CD4-positive, alpha-beta memory T cell (primary cell): ENCODE results near the gene ZFAND3. TPM values are rescaled to one million over a fixed set of nuclear protein-coding genes. Genes with fewer than 3 reads are reported as not detected.
A peak's percentile ranks its signal among the peaks of the same experiment; 100 is the strongest.

Experiments
- CTCF ChIA-PET: fragments of 350-600 bp; sonication (Branson Sonifier 250); formaldehyde crosslinking; loops from one replicate; lab custom pipeline; 2021; ENCODE audit warnings: inconsistent platforms; ENCODE audit not compliant: partially characterized antibody; lab: Charles Lee
- POLR2A ChIA-PET: fragments of 350-600 bp; sonication (Branson Sonifier 250); formaldehyde crosslinking; loops from one replicate; lab custom pipeline; 2021; ENCODE audit not compliant: partially characterized antibody; lab: Charles Lee
- DNase-seq, 5 donors: peaks; one replicate each; pipeline versions ENCODE4 v3.0.0 to v3.0.0-alpha.2; 2020 to 2022; ENCODE audit warnings: mixed read lengths in 1 of 5
- H3K27ac ChIP-seq: one replicate; pipeline ENCODE4 v1.7.0; 2013; ENCODE audit warnings: low read depth, low read length
- H3K27me3 ChIP-seq: 2 replicates; pipeline ENCODE4 v1.7.0; 2013; ENCODE audit warnings: mild to moderate bottlenecking, low read length, moderate library complexity; ENCODE audit not compliant: insufficient read depth
- H3K36me3 ChIP-seq: 2 replicates; pipeline ENCODE4 v1.7.0; 2013; ENCODE audit warnings: mild to moderate bottlenecking, low read length, moderate library complexity; ENCODE audit not compliant: insufficient read depth
- H3K4me1 ChIP-seq: 2 replicates; pipeline ENCODE4 v1.7.0; 2013; ENCODE audit warnings: mild to moderate bottlenecking, low read length, moderate library complexity; ENCODE audit not compliant: insufficient read depth
- H3K4me3 ChIP-seq, 2 donors: one replicate each; pipeline ENCODE4 v1.7.0; 2013; ENCODE audit warnings: low read length in 2 of 2, mild to moderate bottlenecking in 1 of 2
- H3K9me3 ChIP-seq, 2 donors: one replicate each; pipeline ENCODE4 v1.7.0; 2013; ENCODE audit warnings: low read length in 2 of 2, control low read depth in 1 of 2; ENCODE audit not compliant: control insufficient read depth in 1 of 2
- H3K27ac Mint-ChIP-seq, 7 donors: one replicate each; pipeline ENCODE4 v1.8.0; 2020 to 2021; ENCODE audit warnings: mixed read lengths in 7 of 7, mild to moderate bottlenecking in 6 of 7, inconsistent platforms in 3 of 7, moderate library complexity in 3 of 7
- H3K27me3 Mint-ChIP-seq, 2 donors: one replicate each; pipeline ENCODE4 v1.8.0; 2020 to 2021; ENCODE audit warnings: mixed read lengths in 2 of 2
- H3K36me3 Mint-ChIP-seq, 2 donors: one replicate each; pipeline ENCODE4 v1.8.0; 2020 to 2021; ENCODE audit warnings: mixed read lengths in 2 of 2, inconsistent platforms in 1 of 2, mild to moderate bottlenecking in 1 of 2
- H3K4me1 Mint-ChIP-seq, 4 donors: one replicate each; pipeline ENCODE4 v1.8.0; 2020 to 2021; ENCODE audit warnings: mixed read lengths in 4 of 4, mild to moderate bottlenecking in 1 of 4
- H3K4me3 Mint-ChIP-seq, 8 donors: one replicate each; pipeline ENCODE4 v1.8.0; 2020 to 2021; ENCODE audit warnings: mixed read lengths in 8 of 8, mild to moderate bottlenecking in 7 of 8, moderate library complexity in 6 of 8, inconsistent platforms in 3 of 8
- H3K9me3 Mint-ChIP-seq, 8 donors: one replicate each; pipeline ENCODE4 v1.8.0; 2020 to 2021; ENCODE audit warnings: mixed read lengths in 8 of 8, mild to moderate bottlenecking in 5 of 8, inconsistent platforms in 3 of 8, moderate library complexity in 1 of 8
- intact Hi-C: fragments of 100-400 bp; cut with micrococcal nuclease; formaldehyde crosslinking; loops from one replicate; pipeline ENCODE4 v1.15.1; 2023
- polyA plus RNA-seq, 2 donors: library from polyadenylated mRNA; unstranded; fragments of 300-500 nt; fragmentation: Illumina TruSeq; gene quantifications; one replicate each; pipeline ENCODE4 v1.2.3, GENCODE V29; 2021
- total RNA-seq, 2 experiments: library from RNA; stranded (reverse); gene quantifications; one replicate each; pipeline ENCODE4 v1.2.3, GENCODE V29; 2021

Gene ZFAND3
- total and polyA plus RNA-seq, 4 experiments from 2014 or later = 2.1 to 33.0 (median 20.1) TPM

- no peak overlapping the region for H3K27ac ChIP-seq
- Mint-ChIP-seq H3K4me1 (peaks cover 21 to 29% (median 25%) of the 10 kb centered on the region in 4 donors), H3K36me3 (peaks cover 19 to 20% of the 10 kb centered on the region in 2 donors), H3K4me3 (no peak overlapping the region), H3K27ac (peak overlapping the region in 2 of 7 donors; percentile 18 to 81), H3K27me3 (no peaks in the 10 kb centered on the region), H3K9me3 (no peaks in the 10 kb centered on the region)
- peaks cover 6% of the 10 kb centered on the region for H3K36me3 ChIP-seq
- DNase-seq = no peak
- ChIA-PET CTCF (interaction anchor here (0.6 kb wide), 1 partner anchor 9 kb away, joined by 3 read pairs; no protein-coding TSS in a partner anchor), POLR2A (interaction anchor here (0.9 kb wide), 1 partner anchor 53 kb away, joined by 3 read pairs; no protein-coding TSS in a partner anchor)
- H3K9me3 ChIP-seq = no peaks in the 10 kb centered on the region
- no peaks in the 10 kb centered on the region for H3K4me1 ChIP-seq
- intact Hi-C loops = no loop called here
- no peak overlapping the region for H3K4me3 ChIP-seq
- H3K27me3 ChIP-seq = no peaks in the 10 kb centered on the region
Measured at GRCh38 chr6:38057994-38058393, 238.5 kb downstream of the ZFAND3 start.

GRCh38 chr6:38062066-38062465, 242.5 kb downstream of the ZFAND3 start:
- Histone ChIP-seq H3K27ac (no peak overlapping the region), H3K27me3 (no peaks in the 10 kb centered on the region), H3K36me3 (peaks cover 17% of the 10 kb centered on the region), H3K9me3 (no peaks in the 10 kb centered on the region), H3K4me3 (no peak overlapping the region), H3K4me1 (no peaks in the 10 kb centered on the region)
- Mint-ChIP-seq H3K9me3 (no peaks in the 10 kb centered on the region), H3K4me3 (no peak overlapping the region), H3K27me3 (no peaks in the 10 kb centered on the region), H3K36me3 (peaks cover 45 to 54% of the 10 kb centered on the region in 2 donors), H3K4me1 (peaks cover 18 to 25% (median 23%) of the 10 kb centered on the region in 4 donors), H3K27ac (no peak overlapping the region)
- intact Hi-C loops = no loop called here
- no peak for DNase-seq
- POLR2A ChIA-PET = no interaction called here
- CTCF ChIA-PET = no interaction called here

GRCh38 chr6:38063973-38064372, 244.4 kb downstream of the ZFAND3 start:
- no peaks in the 10 kb centered on the region for H3K27me3 Mint-ChIP-seq
- no peak overlapping the region for H3K27ac Mint-ChIP-seq
- Histone ChIP-seq H3K36me3 (peaks cover 17% of the 10 kb centered on the region), H3K27me3 (no peaks in the 10 kb centered on the region), H3K27ac (no peak overlapping the region), H3K4me3 (no peak overlapping the region), H3K9me3 (no peaks in the 10 kb centered on the region), H3K4me1 (no peaks in the 10 kb centered on the region)
- peaks cover 14 to 22% (median 18%) of the 10 kb centered on the region in 4 donors for H3K4me1 Mint-ChIP-seq
- H3K36me3 Mint-ChIP-seq = peaks cover 45 to 57% of the 10 kb centered on the region in 2 donors
- ChIA-PET CTCF (no interaction called here), POLR2A (no interaction called here)
- DNase-seq = no peak
- no peaks in the 10 kb centered on the region for H3K9me3 Mint-ChIP-seq
- intact Hi-C loops = no loop called here
- no peak overlapping the region for H3K4me3 Mint-ChIP-seq

DNA sequence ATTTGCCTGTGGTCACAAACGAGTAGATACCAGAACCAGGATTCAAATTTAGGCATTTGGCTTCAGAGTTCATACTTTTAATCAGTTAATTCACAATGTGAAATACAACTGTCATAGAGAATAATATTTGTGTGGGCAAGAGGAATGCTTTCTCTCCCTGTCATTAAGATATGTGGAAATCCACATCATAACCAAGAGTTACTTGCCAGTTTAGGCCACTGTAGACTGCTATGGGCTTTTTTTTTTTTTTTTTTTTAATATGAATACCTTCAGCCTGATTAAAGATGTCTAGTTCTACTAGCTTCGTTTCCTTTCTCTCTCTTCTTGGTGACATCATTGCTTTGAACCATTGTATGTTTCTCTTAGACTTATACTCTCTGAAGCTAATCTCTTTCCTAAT, 244.9 kb downstream of the ZFAND3 start:
- H3K4me1 ChIP-seq = no peaks in the 10 kb centered on the region
- peaks cover 45 to 55% of the 10 kb centered on the region in 2 donors for H3K36me3 Mint-ChIP-seq
- H3K9me3 Mint-ChIP-seq = no peaks in the 10 kb centered on the region
- intact Hi-C loops = no loop called here
- H3K27ac Mint-ChIP-seq = peak overlapping the region in 1 of 7 donors; percentile 43
- H3K36me3 ChIP-seq = peaks cover 17% of the 10 kb centered on the region
- ChIA-PET POLR2A (no interaction called here), CTCF (no interaction called here)
- no peak overlapping the region for H3K4me3 ChIP-seq
- peak overlapping the region in 1 of 8 donors; percentile 49 for H3K4me3 Mint-ChIP-seq
- H3K27ac ChIP-seq = no peak overlapping the region
- peaks cover 14 to 25% (median 21%) of the 10 kb centered on the region in 4 donors for H3K4me1 Mint-ChIP-seq
- DNase-seq = no peak
- H3K27me3 Mint-ChIP-seq = no peaks in the 10 kb centered on the region
- H3K27me3 ChIP-seq = no peaks in the 10 kb centered on the region
- H3K9me3 ChIP-seq = no peaks in the 10 kb centered on the region

GRCh38 chr6:38065734-38066305, 246.3 kb downstream of the ZFAND3 start:
- peaks cover 14 to 28% (median 22%) of the 10 kb centered on the region in 4 donors for H3K4me1 Mint-ChIP-seq
- Histone ChIP-seq H3K9me3 (no peaks in the 10 kb centered on the region), H3K27ac (no peak overlapping the region), H3K4me3 (no peak overlapping the region), H3K36me3 (peaks cover 17% of the 10 kb centered on the region), H3K27me3 (no peaks in the 10 kb centered on the region), H3K4me1 (no peaks in the 10 kb centered on the region)
- H3K9me3 Mint-ChIP-seq = no peaks in the 10 kb centered on the region
- no peaks in the 10 kb centered on the region for H3K27me3 Mint-ChIP-seq
- H3K4me3 Mint-ChIP-seq = no peak overlapping the region
- intact Hi-C loops = no loop called here
- ChIA-PET CTCF (interaction anchor here (1.0 to 1.1 kb wide), 2 partner anchors 33 to 57 kb away, joined by 3 read pairs; no protein-coding TSS in a partner anchor), POLR2A (no interaction called here)
- DNase-seq = no peak
- H3K27ac Mint-ChIP-seq = peak overlapping the region in 1 of 7 donors; percentile 30
- peaks cover 45 to 53% of the 10 kb centered on the region in 2 donors for H3K36me3 Mint-ChIP-seq

DNA sequence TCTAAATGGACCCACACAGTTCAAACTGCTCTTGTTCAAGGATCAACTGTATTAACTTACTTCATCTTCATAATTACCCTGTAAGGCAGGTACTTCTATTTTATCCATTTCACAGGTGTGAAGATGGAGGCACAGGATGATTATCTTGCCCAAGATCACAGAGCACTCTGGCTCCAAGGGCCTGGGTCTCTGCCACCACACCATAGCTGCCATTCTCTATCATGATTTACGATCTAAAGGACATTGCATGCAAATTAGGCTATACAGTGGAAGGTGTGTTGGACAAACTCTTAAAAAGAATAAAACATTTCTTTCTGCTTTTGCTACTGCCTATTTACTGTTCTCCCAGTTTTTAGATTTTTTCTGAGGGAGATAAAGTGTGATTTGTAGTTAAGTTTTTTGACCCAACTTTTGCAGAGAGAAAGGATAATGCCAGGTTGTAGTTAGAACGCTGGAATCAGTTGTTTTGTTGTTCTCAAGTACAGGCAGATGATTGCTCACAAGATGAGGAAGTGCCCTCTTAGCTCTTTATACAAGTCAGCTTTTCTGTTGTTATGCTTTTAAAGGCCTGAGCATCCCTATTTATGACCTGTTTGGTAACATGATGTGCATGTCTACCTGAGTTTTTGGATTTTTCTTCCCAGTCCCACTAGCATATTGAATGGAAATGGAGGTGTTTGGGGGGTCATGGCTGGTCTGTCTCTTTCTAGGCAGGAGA, 247.9 kb downstream of the ZFAND3 start:
- CTCF ChIA-PET = interaction anchor here (0.9 to 1.1 kb wide), 2 partner anchors 9 to 427 kb away, joined by 3 read pairs; no protein-coding TSS in a partner anchor
- Histone ChIP-seq H3K9me3 (no peaks in the 10 kb centered on the region), H3K4me1 (no peaks in the 10 kb centered on the region), H3K27ac (no peak overlapping the region), H3K36me3 (peaks cover 17% of the 10 kb centered on the region), H3K4me3 (no peak overlapping the region), H3K27me3 (no peaks in the 10 kb centered on the region)
- intact Hi-C loops = no loop called here
- POLR2A ChIA-PET = no interaction called here
- Mint-ChIP-seq H3K27me3 (no peaks in the 10 kb centered on the region), H3K27ac (peak overlapping the region in 3 of 7 donors; percentile 6 to 30 (median 24)), H3K9me3 (no peaks in the 10 kb centered on the region), H3K4me1 (peaks cover 14 to 27% (median 23%) of the 10 kb centered on the region in 4 donors), H3K4me3 (no peak overlapping the region), H3K36me3 (peaks cover 32 to 43% of the 10 kb centered on the region in 2 donors)
- no peak for DNase-seq

DNA sequence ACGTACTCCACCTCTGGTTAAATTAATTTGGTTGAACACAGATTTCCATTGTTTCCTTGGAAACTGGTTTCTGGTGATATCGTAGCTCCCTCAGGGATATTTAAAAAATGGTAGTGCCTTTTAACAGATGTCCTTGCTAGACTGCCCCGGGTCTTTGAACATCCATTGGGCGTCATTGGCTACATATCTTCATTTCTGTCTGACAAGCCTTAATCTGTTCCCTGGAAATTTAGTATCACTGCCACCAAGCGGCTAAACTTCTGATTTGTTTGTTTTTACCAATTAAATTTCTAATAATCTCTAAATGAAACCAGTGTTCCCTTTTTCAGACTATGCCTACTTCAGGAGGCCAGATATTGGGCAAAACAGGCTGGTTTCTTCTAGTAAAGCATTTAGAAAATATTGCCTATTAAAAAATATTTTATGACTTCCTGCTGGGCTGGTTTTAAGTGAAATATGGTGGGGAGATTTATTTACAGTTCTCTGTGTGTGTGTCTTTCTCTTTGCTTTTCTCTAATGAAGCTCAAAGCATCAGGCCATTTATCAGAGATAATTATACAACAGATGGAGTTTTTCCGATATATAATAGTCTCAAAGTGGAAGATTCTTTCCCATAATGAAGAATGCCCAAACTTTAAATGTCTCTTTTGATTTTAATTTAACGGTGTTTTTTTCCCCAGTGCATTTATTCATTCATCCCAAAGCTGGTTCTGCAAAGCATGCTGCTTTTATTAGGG, 249.5 kb downstream of the ZFAND3 start:
- H3K27ac Mint-ChIP-seq = no peak overlapping the region
- Histone ChIP-seq H3K4me3 (no peak overlapping the region), H3K27me3 (no peaks in the 10 kb centered on the region), H3K4me1 (no peaks in the 10 kb centered on the region), H3K9me3 (no peaks in the 10 kb centered on the region), H3K27ac (no peak overlapping the region), H3K36me3 (peaks cover 4% of the 10 kb centered on the region)
- intact Hi-C loops = no loop called here
- ChIA-PET POLR2A (no interaction called here), CTCF (no interaction called here)
- no peaks in the 10 kb centered on the region for H3K27me3 Mint-ChIP-seq
- H3K4me1 Mint-ChIP-seq = peaks cover 14 to 27% (median 20%) of the 10 kb centered on the region in 4 donors
- no peak overlapping the region for H3K4me3 Mint-ChIP-seq
- H3K36me3 Mint-ChIP-seq = peaks cover 20 to 28% of the 10 kb centered on the region in 2 donors
- DNase-seq = no peak
- peaks cover 0 to 1% (median 0%) of the 10 kb centered on the region in 8 donors for H3K9me3 Mint-ChIP-seq
